Measurements from ENCODE around the gene SLC22A3.

Gene SLC22A3

DNA sequence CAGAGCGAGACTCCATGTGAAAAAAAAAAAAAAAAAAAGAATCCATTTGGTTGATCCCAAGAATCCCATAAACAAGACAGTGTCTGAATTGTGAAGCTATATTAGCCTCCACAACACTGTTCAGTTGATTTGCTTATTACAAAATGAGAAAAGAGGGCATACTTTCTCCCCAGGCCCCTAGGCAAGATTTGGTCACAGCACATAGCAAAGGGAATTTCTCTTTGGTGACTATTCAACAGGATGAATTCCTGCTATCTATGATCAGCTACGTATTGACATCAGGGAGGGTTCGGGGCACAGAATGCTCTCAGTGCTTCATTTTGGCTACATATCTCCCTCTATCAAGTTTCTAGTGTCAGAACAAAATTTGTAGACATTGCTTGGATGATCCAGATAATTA, 20.2 kb upstream of the SLC22A3 start:
- no peak for DNase-seq (ENCODE audit: low read depth, low spot score)
- no peaks in the 10 kb centered on the region for H3K27me3 ChIP-seq (ENCODE audit: insufficient read depth, insufficient read length)
- H3K36me3 ChIP-seq (ENCODE audit: insufficient read depth, insufficient read length, low read length), result no peaks in the 10 kb centered on the region
- no peak overlapping the region for H3K9ac ChIP-seq (ENCODE audit: insufficient read length, low read depth)
- peaks cover 2% of the 10 kb centered on the region for H3K4me1 ChIP-seq (ENCODE audit: insufficient read depth, insufficient read length)
- no peaks in the 10 kb centered on the region for H3K9me3 ChIP-seq (ENCODE audit: insufficient read depth, low read length)
- H3K4me3 ChIP-seq (ENCODE audit: insufficient read length, low read depth), result no peak overlapping the region
- no peak for TF ChIP-seq ZNF274 (IDR thresholded peaks at IDR 0.05; ENCODE audit: low read depth, low read length)
- no peak for TF ChIP-seq YY1 (IDR thresholded peaks at IDR 0.05; ENCODE audit: insufficient read depth, insufficient read length)
- no peak for TF ChIP-seq SUZ12 (IDR thresholded peaks at IDR 0.05; ENCODE audit: extremely low read depth, insufficient read depth, insufficient read length)

DNA sequence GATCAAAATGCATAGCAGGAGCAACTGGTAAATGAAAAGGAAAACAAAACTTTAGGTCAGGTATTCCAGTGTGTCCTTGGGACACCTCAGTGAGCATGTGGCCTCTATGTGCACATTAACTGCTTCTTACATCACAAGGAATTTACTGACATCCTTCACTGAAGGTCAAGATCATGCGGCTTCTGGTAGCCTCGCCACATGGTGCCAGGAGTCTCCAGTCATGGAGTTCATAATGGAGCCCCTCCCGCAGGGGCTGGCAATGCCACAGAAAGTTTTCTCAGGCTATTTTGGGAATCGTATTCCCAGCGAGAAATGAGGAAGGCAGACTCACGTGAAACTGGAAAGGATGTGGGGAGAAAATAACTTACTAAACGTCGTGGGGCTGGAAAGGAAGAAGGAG, 19.7 kb upstream of the SLC22A3 start:
- no peaks in the 10 kb centered on the region for H3K9me3 ChIP-seq (ENCODE audit: insufficient read depth, low read length)
- no peak overlapping the region for H3K4me3 ChIP-seq (ENCODE audit: insufficient read length, low read depth)
- peaks cover 2% of the 10 kb centered on the region for H3K4me1 ChIP-seq (ENCODE audit: insufficient read depth, insufficient read length)
- TF ChIP-seq ZNF274 (IDR thresholded peaks at IDR 0.05; ENCODE audit: low read depth, low read length), result no peak
- no peak for TF ChIP-seq SUZ12 (IDR thresholded peaks at IDR 0.05; ENCODE audit: extremely low read depth, insufficient read depth, insufficient read length)
- TF ChIP-seq YY1 (IDR thresholded peaks at IDR 0.05; ENCODE audit: insufficient read depth, insufficient read length), result no peak
- no peak overlapping the region for H3K9ac ChIP-seq (ENCODE audit: insufficient read length, low read depth)
- no peak for DNase-seq (ENCODE audit: low read depth, low spot score)
- H3K27me3 ChIP-seq (ENCODE audit: insufficient read depth, insufficient read length), result no peaks in the 10 kb centered on the region
- H3K36me3 ChIP-seq (ENCODE audit: insufficient read depth, insufficient read length, low read length), result no peaks in the 10 kb centered on the region

DNA sequence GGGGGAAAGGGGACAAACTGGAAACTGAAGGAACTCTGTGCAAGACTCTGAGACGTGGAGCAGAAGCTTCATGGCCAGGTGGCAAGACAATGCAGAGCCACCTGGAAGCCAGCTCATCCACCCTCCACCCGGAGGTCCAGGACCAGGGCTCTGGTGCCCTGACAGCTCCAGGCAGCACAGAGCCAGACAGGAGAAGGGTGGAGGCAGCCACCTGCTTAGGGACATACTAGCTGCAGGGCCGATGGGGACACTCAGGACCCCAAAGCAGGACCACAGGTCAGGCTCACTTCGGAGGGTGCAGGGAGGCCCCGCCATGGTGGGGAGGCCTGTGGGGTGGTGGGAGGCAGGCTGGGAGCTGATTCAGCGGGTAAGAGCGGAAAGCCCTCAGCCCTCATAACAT, 19.0 kb upstream of the SLC22A3 start:
- TF ChIP-seq YY1 (IDR thresholded peaks at IDR 0.05; ENCODE audit: insufficient read depth, insufficient read length), result no peak
- no peak for TF ChIP-seq ZNF274 (IDR thresholded peaks at IDR 0.05; ENCODE audit: low read depth, low read length)
- no peak for TF ChIP-seq SUZ12 (IDR thresholded peaks at IDR 0.05; ENCODE audit: extremely low read depth, insufficient read depth, insufficient read length)
- no peaks in the 10 kb centered on the region for H3K9me3 ChIP-seq (ENCODE audit: insufficient read depth, low read length)

DNA sequence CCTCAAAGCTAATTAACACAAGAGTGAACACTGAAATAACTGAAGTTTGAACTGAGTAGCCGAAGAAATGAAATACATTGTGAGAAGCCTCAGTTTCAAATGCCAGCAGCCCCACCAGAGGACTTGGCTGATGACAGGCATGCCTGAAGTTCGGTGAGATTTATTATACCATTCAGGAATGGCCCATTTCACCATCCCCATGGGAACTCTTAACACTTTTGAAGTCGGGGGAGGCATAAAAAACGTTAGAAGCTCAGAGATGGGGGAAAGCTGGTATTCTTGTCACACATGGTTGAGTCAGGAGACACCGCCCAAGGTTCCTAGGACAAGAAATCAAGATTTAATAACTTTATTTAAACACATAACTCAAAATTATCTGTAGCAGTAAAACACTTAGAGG, 17.6 kb upstream of the SLC22A3 start:
- H3K9me3 ChIP-seq (ENCODE audit: insufficient read depth, low read length), result no peaks in the 10 kb centered on the region
- TF ChIP-seq YY1 (IDR thresholded peaks at IDR 0.05; ENCODE audit: insufficient read depth, insufficient read length) (no peak), ZNF274 (IDR thresholded peaks at IDR 0.05; ENCODE audit: low read depth, low read length) (no peak), SUZ12 (IDR thresholded peaks at IDR 0.05; ENCODE audit: extremely low read depth, insufficient read depth, insufficient read length) (no peak)
- no peak overlapping the region for H3K9ac ChIP-seq (ENCODE audit: insufficient read length, low read depth)
- H3K4me1 ChIP-seq (ENCODE audit: insufficient read depth, insufficient read length), result no peaks in the 10 kb centered on the region
- H3K36me3 ChIP-seq (ENCODE audit: insufficient read depth, insufficient read length, low read length), result no peaks in the 10 kb centered on the region
- no peak for DNase-seq (ENCODE audit: low read depth, low spot score)
- H3K27me3 ChIP-seq (ENCODE audit: insufficient read depth, insufficient read length), result no peaks in the 10 kb centered on the region
- no peak overlapping the region for H3K4me3 ChIP-seq (ENCODE audit: insufficient read length, low read depth)

More for the DNA sequence above, 19.0 kb upstream of the SLC22A3 start:
- DNase-seq (ENCODE audit: low read depth, low spot score), result no peak
- no peak overlapping the region for H3K9ac ChIP-seq (ENCODE audit: insufficient read length, low read depth)
- H3K36me3 ChIP-seq (ENCODE audit: insufficient read depth, insufficient read length, low read length), result no peaks in the 10 kb centered on the region
- H3K27me3 ChIP-seq (ENCODE audit: insufficient read depth, insufficient read length), result no peaks in the 10 kb centered on the region
- H3K4me3 ChIP-seq (ENCODE audit: insufficient read length, low read depth), result no peak overlapping the region
- H3K4me1 ChIP-seq (ENCODE audit: insufficient read depth, insufficient read length), result peaks cover 2% of the 10 kb centered on the region

DNA sequence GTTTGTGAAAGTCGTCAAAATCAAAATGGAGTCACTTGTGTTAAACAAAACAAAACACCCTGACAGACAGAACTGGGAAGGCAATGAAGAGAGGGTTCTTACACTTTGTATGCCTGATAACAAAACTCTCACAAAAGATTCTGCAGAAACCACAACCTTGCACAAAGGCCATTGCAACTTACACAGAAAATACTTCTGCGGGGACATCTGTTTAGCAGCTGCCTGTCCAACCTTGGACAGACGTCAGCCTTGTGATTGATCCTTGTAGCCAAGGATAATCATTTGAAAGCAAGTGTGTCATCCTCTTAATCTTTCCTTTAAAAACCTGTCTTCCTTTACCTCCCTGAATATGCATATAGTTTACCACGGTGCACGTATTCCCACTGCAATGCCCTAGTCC, 17.0 kb upstream of the SLC22A3 start:
- TF ChIP-seq SUZ12 (IDR thresholded peaks at IDR 0.05; ENCODE audit: extremely low read depth, insufficient read depth, insufficient read length) (no peak), YY1 (IDR thresholded peaks at IDR 0.05; ENCODE audit: insufficient read depth, insufficient read length) (no peak)
- H3K4me1 ChIP-seq (ENCODE audit: insufficient read depth, insufficient read length), result no peaks in the 10 kb centered on the region
- no peaks in the 10 kb centered on the region for H3K9me3 ChIP-seq (ENCODE audit: insufficient read depth, low read length)
- H3K4me3 ChIP-seq (ENCODE audit: insufficient read length, low read depth), result no peak overlapping the region
- no peaks in the 10 kb centered on the region for H3K36me3 ChIP-seq (ENCODE audit: insufficient read depth, insufficient read length, low read length)
- H3K9ac ChIP-seq (ENCODE audit: insufficient read length, low read depth), result no peak overlapping the region
- DNase-seq (ENCODE audit: low read depth, low spot score), result no peak
- H3K27me3 ChIP-seq (ENCODE audit: insufficient read depth, insufficient read length), result no peaks in the 10 kb centered on the region

DNA sequence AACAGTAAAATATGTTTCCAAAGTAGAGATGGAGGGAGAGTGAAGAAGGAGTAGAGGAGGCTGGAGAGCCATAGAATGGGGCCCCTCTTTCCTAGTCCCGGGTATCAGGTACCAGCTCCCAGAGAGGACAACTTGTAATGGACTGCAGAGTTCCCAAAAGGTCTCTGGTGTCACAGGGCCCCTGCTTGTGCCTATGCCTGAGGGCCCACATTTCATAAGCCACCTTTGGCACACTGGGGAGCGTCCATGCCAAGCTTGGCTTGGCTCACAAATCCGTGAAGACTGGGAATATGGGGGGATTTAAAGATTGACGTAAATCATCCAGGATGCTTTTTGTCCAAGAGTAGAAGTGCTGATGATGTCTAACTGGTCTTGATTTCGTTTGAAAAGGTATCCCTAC, 16.4 kb upstream of the SLC22A3 start:
- Histone ChIP-seq H3K4me3 (ENCODE audit: insufficient read length, low read depth) (no peak overlapping the region), H3K9me3 (ENCODE audit: insufficient read depth, low read length) (no peaks in the 10 kb centered on the region), H3K27me3 (ENCODE audit: insufficient read depth, insufficient read length) (no peaks in the 10 kb centered on the region), H3K4me1 (ENCODE audit: insufficient read depth, insufficient read length) (no peaks in the 10 kb centered on the region), H3K36me3 (ENCODE audit: insufficient read depth, insufficient read length, low read length) (no peaks in the 10 kb centered on the region), H3K9ac (ENCODE audit: insufficient read length, low read depth) (no peak overlapping the region)
- TF ChIP-seq SUZ12 (IDR thresholded peaks at IDR 0.05; ENCODE audit: extremely low read depth, insufficient read depth, insufficient read length) (no peak), YY1 (IDR thresholded peaks at IDR 0.05; ENCODE audit: insufficient read depth, insufficient read length) (no peak), ZNF274 (IDR thresholded peaks at IDR 0.05; ENCODE audit: low read depth, low read length) (no peak)
- DNase-seq (ENCODE audit: low read depth, low spot score), result no peak

DNA sequence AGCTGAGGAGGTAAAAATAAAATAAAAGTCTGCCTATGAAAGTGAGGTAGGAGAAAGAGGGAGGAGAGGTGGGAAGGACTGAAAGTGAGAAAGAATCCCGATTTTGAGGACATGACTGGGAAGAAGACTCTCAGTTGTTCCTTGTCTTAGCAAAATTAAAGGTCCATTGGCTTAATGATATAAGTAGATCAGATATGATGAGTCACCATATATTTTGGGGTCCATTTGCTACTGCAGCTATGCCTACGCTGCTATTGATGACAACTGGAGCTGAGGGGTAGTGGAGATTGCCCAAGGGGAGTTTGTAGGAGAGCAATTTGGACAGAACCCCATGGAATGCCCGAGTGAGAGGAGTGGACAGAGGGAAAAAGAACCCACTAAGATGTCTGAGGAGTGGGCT, 15.1 kb upstream of the SLC22A3 start:
- Histone ChIP-seq H3K9ac (ENCODE audit: insufficient read length, low read depth) (no peak overlapping the region), H3K4me1 (ENCODE audit: insufficient read depth, insufficient read length) (no peaks in the 10 kb centered on the region), H3K9me3 (ENCODE audit: insufficient read depth, low read length) (no peaks in the 10 kb centered on the region), H3K36me3 (ENCODE audit: insufficient read depth, insufficient read length, low read length) (no peaks in the 10 kb centered on the region), H3K4me3 (ENCODE audit: insufficient read length, low read depth) (no peak overlapping the region), H3K27me3 (ENCODE audit: insufficient read depth, insufficient read length) (no peaks in the 10 kb centered on the region)
- TF ChIP-seq YY1 (IDR thresholded peaks at IDR 0.05; ENCODE audit: insufficient read depth, insufficient read length) (no peak), ZNF274 (IDR thresholded peaks at IDR 0.05; ENCODE audit: low read depth, low read length) (no peak), SUZ12 (IDR thresholded peaks at IDR 0.05; ENCODE audit: extremely low read depth, insufficient read depth, insufficient read length) (no peak)
- no peak for DNase-seq (ENCODE audit: low read depth, low spot score)

DNA sequence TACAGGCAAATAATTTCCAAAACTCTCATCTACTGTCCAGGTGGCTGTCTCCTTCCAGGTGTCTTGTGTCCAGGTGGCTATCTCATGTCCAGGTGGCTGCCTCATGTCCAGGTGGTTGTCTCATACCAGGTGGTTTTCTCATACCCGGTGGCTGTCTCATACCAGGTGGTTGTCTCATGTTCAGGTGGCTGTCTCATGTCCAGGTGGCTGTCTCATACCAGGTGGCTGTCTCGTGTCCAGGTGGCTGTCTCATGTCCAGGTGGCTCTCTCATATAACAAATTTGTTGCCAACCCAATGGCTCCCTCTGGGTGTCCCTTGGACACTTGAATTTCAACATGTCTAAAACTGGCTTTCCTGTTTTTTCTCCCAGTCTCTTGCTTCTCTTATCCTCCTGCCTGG, 14.3 kb upstream of the SLC22A3 start:
- TF ChIP-seq YY1 (IDR thresholded peaks at IDR 0.05; ENCODE audit: insufficient read depth, insufficient read length) (no peak), SUZ12 (IDR thresholded peaks at IDR 0.05; ENCODE audit: extremely low read depth, insufficient read depth, insufficient read length) (no peak), ZNF274 (IDR thresholded peaks at IDR 0.05; ENCODE audit: low read depth, low read length) (no peak)
- H3K4me1 ChIP-seq (ENCODE audit: insufficient read depth, insufficient read length), result no peaks in the 10 kb centered on the region
- H3K9me3 ChIP-seq (ENCODE audit: insufficient read depth, low read length), result no peaks in the 10 kb centered on the region
- no peaks in the 10 kb centered on the region for H3K27me3 ChIP-seq (ENCODE audit: insufficient read depth, insufficient read length)
- no peak for DNase-seq (ENCODE audit: low read depth, low spot score)
- H3K9ac ChIP-seq (ENCODE audit: insufficient read length, low read depth), result no peak overlapping the region
- H3K4me3 ChIP-seq (ENCODE audit: insufficient read length, low read depth), result no peak overlapping the region
- H3K36me3 ChIP-seq (ENCODE audit: insufficient read depth, insufficient read length, low read length), result no peaks in the 10 kb centered on the region
